ENCODE results near the gene HEY2.
"Not testable (repeated sequence)": the region's sequence is repeated elsewhere in the genome, so short reads cannot be mapped to it uniquely, and the experiment has no call there.

HEY2 gene

DNA sequence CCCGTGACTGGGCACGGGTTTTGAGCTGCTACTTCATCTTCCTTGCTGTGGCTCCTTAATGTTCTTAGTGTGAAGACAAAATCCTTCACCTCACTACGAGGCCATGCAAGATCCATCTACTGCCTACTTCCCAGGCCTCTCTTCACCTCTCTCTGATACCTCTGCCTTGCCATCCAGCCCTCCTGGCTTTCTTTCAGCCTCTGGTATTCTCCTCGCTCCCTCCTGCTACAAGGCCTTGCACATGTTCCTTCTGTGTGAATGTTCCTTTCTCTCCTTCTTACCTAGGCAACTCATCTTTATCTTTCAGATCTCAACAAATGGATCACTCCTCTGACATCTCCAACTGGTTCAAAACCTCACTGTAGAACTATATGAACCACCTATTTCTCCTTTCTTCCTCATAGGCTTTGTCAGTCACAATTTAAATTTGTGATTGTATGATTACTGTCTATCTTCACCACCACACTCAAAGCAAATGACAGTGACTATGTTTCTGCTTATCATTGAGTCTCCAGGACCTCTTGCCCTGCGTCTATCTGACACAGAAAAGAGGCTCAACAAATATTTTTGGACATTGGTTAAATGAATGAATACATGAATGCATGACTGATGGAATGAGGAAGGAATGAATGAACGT lies 19.8 kb downstream of the HEY2 start:
- no peak for DNase-seq (ENCODE audit: low spot score)

GRCh38 chr6:125773387-125774341 lies 24.2 kb downstream of the HEY2 start:
- no peak for DNase-seq (ENCODE audit: low spot score)

DNA sequence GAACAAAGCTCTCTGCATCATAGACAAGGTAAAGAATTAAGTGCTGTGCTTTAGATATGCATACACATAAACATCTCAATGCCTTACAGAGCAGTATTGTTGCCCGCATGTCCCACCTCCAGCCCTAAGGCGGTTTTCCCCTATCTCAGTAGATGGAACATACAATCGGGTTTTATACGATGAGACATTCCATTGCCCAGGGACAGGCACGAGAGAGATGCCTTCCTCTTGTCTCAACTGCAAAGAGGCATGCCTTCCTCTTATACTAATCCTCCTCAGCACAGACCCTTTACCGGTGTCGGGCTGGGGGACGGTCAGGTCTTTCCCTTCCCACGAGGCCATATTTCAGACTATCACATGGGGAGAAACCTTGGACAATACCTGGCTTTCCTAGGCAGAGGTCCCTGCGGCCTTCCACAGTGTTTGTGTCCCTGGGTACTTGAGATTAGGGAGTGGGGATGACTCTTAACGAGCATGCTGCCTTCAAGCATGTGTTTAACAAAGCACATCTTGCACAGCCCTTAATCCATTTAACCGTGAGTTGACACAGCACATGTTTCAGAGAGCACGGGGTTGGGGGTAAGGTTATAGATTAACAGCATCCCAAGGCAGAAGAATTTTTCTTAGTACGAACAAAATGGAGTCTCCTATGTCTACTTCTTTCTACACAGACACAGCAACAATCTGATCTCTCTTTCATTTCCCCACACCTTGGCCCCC lies 26.8 kb downstream of the HEY2 start:
- not testable (repeated sequence) for DNase-seq (ENCODE audit: low spot score)

DNA sequence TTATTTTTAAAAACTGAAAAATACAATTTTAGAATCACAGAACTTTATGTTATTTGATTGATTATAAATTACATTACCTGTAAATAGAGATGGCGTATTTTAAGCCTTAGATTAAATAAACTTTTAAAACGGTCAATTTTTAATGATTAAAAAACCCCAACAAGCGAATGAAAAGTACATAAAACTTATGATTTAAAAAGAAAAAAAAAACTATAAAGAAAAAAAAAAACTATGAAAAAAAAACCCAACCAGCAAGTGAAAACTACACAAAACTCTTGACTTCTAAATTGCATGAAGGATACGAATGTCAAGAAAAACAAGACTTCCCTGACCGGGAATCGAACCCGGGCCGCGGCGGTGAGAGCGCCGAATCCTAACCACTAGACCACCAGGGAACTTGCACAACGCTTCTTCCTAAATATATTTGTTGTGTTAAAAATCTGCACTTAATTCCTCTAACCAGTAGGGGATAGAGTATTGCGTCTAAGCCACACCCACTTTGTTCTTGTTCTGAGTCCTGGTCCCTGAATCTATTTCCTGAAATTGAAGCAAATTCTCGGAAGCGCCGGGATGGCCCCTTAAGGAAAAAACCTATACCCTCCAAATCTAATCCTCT lies 30.6 kb downstream of the HEY2 start:
- peak; percentile 83 for DNase-seq (ENCODE audit: low spot score)

- DNase-seq (ENCODE audit: low spot score), result peak; percentile 44
These were observed 31.3 kb downstream of the HEY2 start for GRCh38 chr6:125780540-125781313.

DNA sequence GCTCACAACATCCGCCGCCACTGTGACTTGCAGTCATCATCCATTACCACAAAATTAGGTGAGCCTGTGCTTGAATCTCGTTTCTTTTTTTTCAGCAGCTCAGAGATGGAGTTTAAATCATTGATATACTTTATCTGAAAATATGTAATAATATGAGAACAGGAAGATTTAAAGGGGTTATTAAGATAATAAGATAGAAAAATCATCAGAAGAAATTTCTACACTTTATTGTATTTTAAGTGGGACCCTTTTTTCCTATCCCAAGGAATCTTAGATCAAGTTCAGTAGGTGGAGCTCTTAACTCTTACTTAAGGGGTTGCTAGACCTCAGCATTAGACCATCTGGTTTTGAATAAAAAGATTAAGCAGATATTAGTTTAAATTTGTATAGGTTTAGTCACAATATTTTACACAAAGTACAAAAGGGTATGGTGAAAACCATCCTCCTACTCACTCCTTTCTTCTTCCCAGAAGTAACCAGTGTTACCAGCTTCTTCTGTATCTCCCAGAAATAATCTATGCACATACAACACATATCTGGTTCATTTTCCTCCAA lies 32.0 kb downstream of the HEY2 start:
- no peak for DNase-seq (ENCODE audit: low spot score)

GRCh38 chr6:125784365-125784764 lies 34.9 kb downstream of the HEY2 start:
- DNase-seq (ENCODE audit: low spot score), result no peak

DNA sequence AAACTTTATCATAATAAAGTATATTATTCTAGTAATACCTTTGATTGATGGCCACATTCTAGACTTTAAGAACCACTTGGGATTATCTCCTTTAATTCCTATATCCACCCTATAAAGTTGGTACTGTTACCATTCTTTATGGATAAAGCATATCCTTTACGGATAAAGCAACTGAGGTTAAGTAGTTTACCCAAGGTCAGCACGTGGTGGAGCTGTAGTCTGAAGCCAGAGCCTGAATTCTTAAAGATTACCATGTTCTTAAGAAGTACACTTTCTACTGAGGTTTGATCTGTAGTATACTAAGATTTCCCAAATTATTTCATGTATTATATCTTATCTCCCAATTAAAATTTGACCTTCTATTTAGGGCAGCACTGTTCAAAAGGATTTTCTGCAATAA lies 38.4 kb downstream of the HEY2 start:
- DNase-seq (ENCODE audit: low spot score), result no peak

DNA sequence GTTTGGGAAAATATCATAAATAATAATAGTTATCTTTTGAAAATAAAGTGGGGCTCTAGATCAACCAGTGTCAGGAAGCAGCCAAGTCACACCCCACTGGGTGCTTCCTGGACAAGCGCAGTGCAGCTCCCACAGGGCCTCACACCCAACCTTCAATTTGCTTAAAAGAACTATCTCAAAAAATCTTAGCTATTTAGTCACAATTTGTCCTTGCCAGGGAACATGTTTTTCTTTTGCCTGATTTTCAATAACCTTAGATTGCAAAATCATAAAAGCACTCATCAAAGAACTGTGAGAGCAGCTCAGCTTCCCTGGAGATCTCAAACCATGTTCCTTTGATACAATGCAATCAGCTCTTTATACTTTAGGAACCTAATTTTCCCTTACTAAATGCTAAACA lies 39.7 kb downstream of the HEY2 start:
- DNase-seq (ENCODE audit: low spot score), result no peak

DNA sequence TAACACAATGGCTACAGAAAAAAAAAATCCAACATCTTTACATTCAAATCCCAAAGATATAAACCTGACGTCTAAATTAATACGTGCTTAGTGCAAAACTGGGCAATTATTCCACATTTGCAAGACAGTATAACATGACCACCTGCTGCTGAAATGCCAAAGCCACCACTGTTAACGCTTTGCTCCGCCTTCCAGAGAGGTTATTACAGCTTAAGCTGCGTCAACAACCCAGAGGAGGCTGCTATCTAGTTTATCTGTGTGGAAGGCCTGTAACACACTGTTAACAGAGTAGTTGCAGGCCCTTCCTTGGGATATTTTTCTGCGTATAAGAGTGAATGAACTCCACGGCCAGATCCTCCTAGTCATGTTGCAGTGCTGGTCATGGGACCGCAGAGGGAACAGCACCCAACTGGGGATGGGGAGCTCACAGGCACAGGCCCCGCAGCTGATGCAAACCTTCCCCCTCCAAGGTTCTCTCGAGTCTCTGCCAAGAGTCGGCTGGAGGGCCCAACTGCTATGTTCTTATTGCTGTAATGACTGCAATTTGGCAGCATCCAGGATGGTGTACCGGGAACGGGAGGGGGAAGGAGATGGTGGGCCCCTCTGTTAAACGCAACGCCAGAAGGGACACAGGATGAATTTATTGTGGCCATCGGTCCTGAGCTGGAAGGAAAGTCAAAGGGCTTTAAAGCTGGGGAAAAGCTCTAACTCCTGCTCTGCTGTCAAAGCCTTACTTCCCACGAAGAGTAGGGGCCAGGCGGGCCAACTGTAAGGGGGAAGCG lies 40.3 kb downstream of the HEY2 start:
- DNase-seq (ENCODE audit: low spot score), result peak; percentile 41

GRCh38 chr6:125790358-125791150 lies 41.1 kb downstream of the HEY2 start, which contains the start of gene NCOA7:
Gene NCOA7 (plus strand): TSS chr6:125790960. CDS start chr6:125815355, 24,395 bp downstream.
- DNase-seq (ENCODE audit: low spot score), result peak; percentile 93

DNA sequence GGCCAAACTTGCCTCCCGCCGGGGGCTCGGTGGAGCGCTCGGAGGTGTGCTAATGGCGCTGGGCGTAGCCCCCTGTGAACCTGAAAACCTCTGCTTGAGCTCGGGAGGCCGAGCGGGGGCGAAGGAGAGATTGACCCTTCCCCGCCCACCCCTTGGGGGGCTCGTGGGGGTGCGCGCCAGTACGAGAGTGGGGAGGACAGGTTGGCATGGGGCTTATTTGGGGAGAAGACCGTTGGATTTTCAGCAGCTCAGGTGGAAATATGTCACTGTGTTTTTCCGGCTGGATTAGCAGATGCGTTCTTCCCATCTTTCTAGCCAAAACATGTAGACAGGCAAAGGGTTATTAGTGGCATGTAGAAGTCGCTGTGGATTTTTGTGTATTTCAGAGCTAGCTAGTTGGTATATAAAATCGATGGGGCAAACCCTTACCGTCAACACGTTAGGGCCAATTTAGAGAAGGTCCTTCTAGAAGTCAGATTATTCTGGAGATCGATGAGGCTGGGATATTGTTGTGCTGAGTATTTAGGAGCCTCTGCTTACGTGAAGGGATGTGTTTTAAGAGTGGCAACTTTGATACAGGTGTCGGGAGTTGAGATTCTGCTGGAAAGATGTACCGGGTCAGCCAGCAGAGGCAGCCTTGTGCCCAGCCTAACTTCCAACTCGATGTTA lies 41.9 kb downstream of the HEY2 start:
- DNase-seq (ENCODE audit: low spot score), result peak; percentile 49

DNA sequence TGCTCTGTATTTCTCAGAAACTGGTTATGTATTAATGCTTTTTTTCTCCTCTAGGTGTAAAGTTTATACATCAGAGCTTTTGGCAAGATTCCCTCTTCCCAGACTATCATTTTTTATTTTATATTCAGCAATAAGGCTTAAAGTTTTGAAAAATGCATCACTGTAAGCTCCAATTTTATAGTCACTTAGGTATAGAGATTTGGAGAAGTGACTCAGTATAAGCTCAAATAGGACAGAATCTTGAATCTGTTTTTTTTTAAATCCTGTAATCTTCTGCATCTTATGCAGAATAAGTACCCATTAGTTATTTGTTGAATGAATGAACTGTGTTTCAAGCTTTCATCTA lies 42.4 kb downstream of the HEY2 start:
- no peak for DNase-seq (ENCODE audit: low spot score)

DNA sequence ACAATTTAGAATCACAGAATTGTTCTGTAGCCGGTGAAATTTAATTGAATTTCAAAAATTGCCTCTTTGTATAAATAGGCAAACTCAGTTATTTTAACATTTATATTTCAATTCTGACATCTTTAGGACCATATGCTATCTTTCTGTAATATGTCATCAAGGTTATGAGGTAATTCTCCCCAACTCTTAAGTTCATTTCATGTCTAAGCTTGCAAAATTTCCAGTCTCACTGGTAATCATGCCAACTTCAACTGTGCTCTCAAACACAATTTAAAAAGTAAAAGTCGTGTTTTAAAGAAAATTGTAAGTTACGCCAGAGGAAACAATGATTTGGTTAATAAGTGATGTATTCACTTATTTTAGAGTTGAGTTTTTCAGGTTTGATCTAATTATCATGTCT lies 42.7 kb downstream of the HEY2 start:
- DNase-seq (ENCODE audit: low spot score), result no peak

- DNase-seq (ENCODE audit: low spot score), result peak; percentile 19
These were observed 43.2 kb downstream of the HEY2 start for GRCh38 chr6:125792680-125793079.

DNA sequence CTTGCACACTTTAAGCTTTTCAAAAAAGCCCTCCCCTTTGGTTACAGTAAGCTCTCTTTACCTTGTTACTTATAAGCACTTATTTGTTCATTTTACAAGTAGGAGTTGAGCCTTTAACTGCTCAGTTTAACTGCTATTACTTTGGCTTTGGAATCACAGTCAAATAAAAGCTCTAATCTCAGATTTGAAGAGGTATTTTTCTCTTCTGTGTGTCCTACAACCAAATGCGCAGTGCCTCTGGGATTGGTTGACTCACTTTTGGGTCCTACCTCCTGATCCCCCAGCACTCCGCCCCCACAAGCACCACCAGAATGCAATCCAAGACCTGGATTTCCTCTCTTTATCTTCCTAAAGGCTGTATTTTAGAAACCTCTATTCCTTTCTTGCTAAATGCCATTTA lies 43.8 kb downstream of the HEY2 start:
- DNase-seq (ENCODE audit: low spot score), result no peak

GRCh38 chr6:125793863-125794262 lies 44.4 kb downstream of the HEY2 start:
- DNase-seq (ENCODE audit: low spot score), result no peak

DNA sequence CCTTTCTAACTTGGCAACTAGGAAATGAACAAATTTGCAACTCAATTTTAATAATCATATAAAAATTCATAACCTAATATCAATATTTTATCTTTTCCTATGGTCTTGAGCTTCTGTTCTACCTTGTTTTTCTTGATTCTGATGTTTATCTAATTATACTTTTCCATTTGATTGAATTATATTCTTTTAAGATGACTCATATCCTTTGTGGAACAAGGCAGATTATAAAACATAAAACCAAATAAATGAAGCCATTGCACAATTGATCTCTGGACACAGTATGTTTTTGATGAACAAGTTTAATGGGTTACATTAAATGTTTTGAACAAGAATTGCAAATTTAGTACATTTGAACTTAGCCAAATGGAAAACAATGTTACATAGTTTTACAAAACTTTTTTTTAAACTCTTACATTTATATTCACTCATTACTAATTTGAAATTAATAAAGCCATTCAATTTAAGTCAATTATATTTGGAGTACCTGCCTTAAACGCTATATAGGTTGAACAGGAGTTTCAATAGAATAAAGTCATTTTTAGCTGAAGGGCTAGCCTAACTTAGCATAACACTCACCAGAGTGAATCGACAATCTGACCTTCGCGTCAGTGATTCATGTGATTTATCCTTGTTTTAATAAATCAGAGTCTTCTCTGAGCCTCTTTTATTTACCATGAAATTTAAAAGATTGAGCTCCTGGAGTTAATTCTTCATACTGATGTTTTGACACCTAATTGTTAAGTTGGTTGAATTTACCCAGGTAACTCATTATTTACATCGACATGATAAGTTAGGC lies 45.1 kb downstream of the HEY2 start:
- no peak for DNase-seq (ENCODE audit: low spot score)

All from GM03348 (cell line).